Gastroesophageal sphincter (tissue), 3 donors: ENCODE measurements around the gene PTPRD.

Experiments used
- CTCF ChIP-seq, 4 experiments: fragments of 200-600 bp in 2 of 4; fragments of 450-650 bp in 2 of 4; sonication (generic) in 1 of 4; IDR thresholded peaks; one replicate each; pipeline ENCODE4 v1.5.1; 2017 to 2019; ENCODE audit warnings: antibody characterized with exemption in 4 of 4, mild to moderate bottlenecking in 2 of 4, moderate library complexity in 2 of 4
- POLR2A ChIP-seq, 2 donors: fragments of 450-650 bp; IDR thresholded peaks; one replicate each; pipeline ENCODE4 v1.6.1; 2017; ENCODE audit warnings: antibody characterized with exemption in 2 of 2, mild to moderate bottlenecking in 2 of 2, moderate library complexity in 1 of 2
- POLR2AphosphoS5 ChIP-seq: sonication (generic); formaldehyde crosslinking; IDR thresholded peaks from one replicate; pipeline ENCODE4 v1.6.1; 2017; ENCODE audit warnings: antibody characterized with exemption

GRCh38 chr9:9950813-9951212, 662.0 kb downstream of the PTPRD start:
- TF ChIP-seq CTCF (IDR thresholded peaks at IDR 0.05) (no peak), POLR2A (IDR thresholded peaks at IDR 0.05) (no peak), POLR2AphosphoS5 (no peak)
